ENCODE measurements around the gene RHOU. TPM values are rescaled to one million over a fixed set of nuclear protein-coding genes. Genes with fewer than 3 reads are reported as not detected.

The RHOU gene
- total and polyA plus RNA-seq, 10 of the 15 experiments (the other 5 are each of a cell fraction or from before 2014, with no cell fraction given): not detected

- TF ChIP-seq CBFB (IDR thresholded peaks at IDR 0.05; ENCODE audit: low read depth) (no peak), GABPA (IDR thresholded peaks at IDR 0.05; ENCODE audit: low read depth) (no peak), SPI1 (IDR thresholded peaks at IDR 0.05; ENCODE audit: borderline replicate concordance, insufficient read depth, low read depth, low read length) (no peak), TCF3 (IDR thresholded peaks at IDR 0.05; ENCODE audit: borderline replicate concordance, insufficient read depth, low read depth, low read length) (no peak), EP300 (IDR thresholded peaks at IDR 0.05; ENCODE audit: borderline replicate concordance in 1 of 2, control insufficient read depth in 1 of 2, low read depth in 2 of 2, low read length in 2 of 2) (no peak), SP1 (IDR thresholded peaks at IDR 0.05; ENCODE audit: low read depth, low read length) (no peak), RELA (IDR thresholded peaks at IDR 0.05; ENCODE audit: borderline replicate concordance, partially characterized antibody) (no peak)
Observed at GRCh38 chr1:228725178-228725577, 10.1 kb upstream of the RHOU start (continued).

- RAD21 ChIA-PET (ENCODE audit: unreplicated experiment): no interaction called here
- Histone ChIP-seq H3K27ac (ENCODE audit: control insufficient read depth, insufficient read depth) (no peak overlapping the region), H3K4me3 (no peak overlapping the region), H3K4me1 (ENCODE audit: control insufficient read depth, insufficient read depth, low read length) (no peaks in the 10 kb centered on the region), H2AFZ (ENCODE audit: control insufficient read depth, low read depth, low read length) (no peak overlapping the region), H3K36me3 (ENCODE audit: control insufficient read depth in 2 of 2, insufficient read depth in 2 of 2, low read length in 1 of 2) (no peaks in the 10 kb centered on the region), H4K20me1 (ENCODE audit: control insufficient read depth, insufficient read depth) (no peaks in the 10 kb centered on the region), H3K27me3 (replicated peaks in 1 of 2; ENCODE audit: control insufficient read depth in 2 of 2, insufficient read depth in 2 of 2, low read length in 1 of 2) (peaks cover 0 to 5% of the 10 kb centered on the region in 2 experiments; a peak in 2 of 4 replicates), H3K79me2 (ENCODE audit: control insufficient read depth, insufficient read depth, low read length) (no peaks in the 10 kb centered on the region), H3K4me2 (ENCODE audit: control insufficient read depth, insufficient read depth) (no peak overlapping the region), H3K9ac (ENCODE audit: control insufficient read depth, insufficient read depth, low read length) (no peak overlapping the region), H3K9me3 (replicated peaks; ENCODE audit: control insufficient read depth, insufficient read depth, low read length) (no peaks in the 10 kb centered on the region)
- no peak for DNase-seq (ENCODE audit: low read depth, low spot score)
- no peak for FAIRE-seq
- POLR2A ChIA-PET: no interaction called here
- CTCF ChIA-PET: no interaction called here
- BruUV-seq (replicated peaks): no TSS peak
- no peak for ATAC-seq
- intact Hi-C loops (cut with micrococcal nuclease; ENCODE audit: unreplicated experiment): no loop called here
- WGBS (ENCODE audit: insufficient coverage, insufficient replicate concordance, low lambda C conversion rate, missing lambda C conversion rate): 0% methylated on average over 1 of the region's 1 CpG
- SMC1A ChIA-PET (ENCODE audit: uncharacterized antibody, unreplicated experiment): interaction anchor here (1.4 kb wide), 1 partner anchor 25 kb away, joined by 3 read pairs; no protein-coding TSS in a partner anchor
- in situ Hi-C loops (cut with MboI): no loop called here
- TF ChIP-seq MAX (IDR thresholded peaks at IDR 0.05; ENCODE audit: low read depth, low read length): no peak
- no peak for TF ChIP-seq JUNB (IDR thresholded peaks at IDR 0.05)
- no peak for TF ChIP-seq NR2C1 (IDR thresholded peaks at IDR 0.05)
- no peak for TF ChIP-seq NFYB (IDR thresholded peaks at IDR 0.05; ENCODE audit: insufficient read depth, low read depth, low read length)
- no peak for TF ChIP-seq ZBTB33 (IDR thresholded peaks at IDR 0.05)
- TF ChIP-seq IRF5 (IDR thresholded peaks at IDR 0.05; ENCODE audit: borderline replicate concordance): no peak
- no peak for TF ChIP-seq NFYA (IDR thresholded peaks at IDR 0.05; ENCODE audit: borderline replicate concordance, low read depth, low read length)
- TF ChIP-seq TBL1XR1 (IDR thresholded peaks at IDR 0.05; ENCODE audit: low read depth, low read length): no peak
- no peak for TF ChIP-seq CEBPZ (IDR thresholded peaks at IDR 0.05; ENCODE audit: low read depth, low read length)
- TF ChIP-seq ZNF24 (IDR thresholded peaks at IDR 0.05): no peak
- TF ChIP-seq RAD51 (IDR thresholded peaks at IDR 0.05): no peak
Observed at GRCh38 chr1:228727681-228728171, 7.6 kb upstream of the RHOU start.

Data from GM12878 (cell line).